GM19035 (cell line): ENCODE data around the gene SLC25A13.
A peak's percentile ranks its signal among the peaks of the same experiment; 100 is the strongest.

Source experiments
- ATAC-seq: cut with Tn5 transposase; IDR thresholded peaks from one replicate; pipeline ENCODE4 v1.9.1; 2021; ENCODE audit not compliant: unreplicated experiment

SLC25A13 gene

GRCh38 chr7:96211954-96212353 is 109.9 kb downstream of the SLC25A13 start:
- no peak for ATAC-seq

GRCh38 chr7:96205665-96206064 is 116.2 kb downstream of the SLC25A13 start:
- no peak for ATAC-seq

- ATAC-seq: no peak
Measured at GRCh38 chr7:96204601-96205000, 117.3 kb downstream of the SLC25A13 start.

GRCh38 chr7:96203786-96204185 is 118.1 kb downstream of the SLC25A13 start:
- no peak for ATAC-seq

GRCh38 chr7:96202102-96202501 is 119.8 kb downstream of the SLC25A13 start:
- no peak for ATAC-seq

GRCh38 chr7:96200740-96201139 is 121.2 kb downstream of the SLC25A13 start:
- no peak for ATAC-seq

GRCh38 chr7:96199421-96199820 is 122.5 kb downstream of the SLC25A13 start:
- ATAC-seq: no peak

GRCh38 chr7:96198047-96198636 is 123.8 kb downstream of the SLC25A13 start:
- no peak for ATAC-seq

GRCh38 chr7:96196676-96197075 is 125.2 kb downstream of the SLC25A13 start:
- ATAC-seq: no peak

GRCh38 chr7:96189129-96189820 is 132.6 kb downstream of the SLC25A13 start:
- ATAC-seq: no peak

- no peak for ATAC-seq
Measured at GRCh38 chr7:96188591-96188991, 133.3 kb downstream of the SLC25A13 start.

- ATAC-seq: no peak
Measured at GRCh38 chr7:96188174-96188581, 133.7 kb downstream of the SLC25A13 start.

GRCh38 chr7:96187735-96188134 is 134.2 kb downstream of the SLC25A13 start:
- no peak for ATAC-seq

GRCh38 chr7:96184783-96185182 is 137.1 kb downstream of the SLC25A13 start:
- ATAC-seq: no peak

- no peak for ATAC-seq
Measured at GRCh38 chr7:96183163-96183670, 138.7 kb downstream of the SLC25A13 start.

- ATAC-seq: peak; percentile 77
Measured at GRCh38 chr7:96182424-96183158, 139.3 kb downstream of the SLC25A13 start.

GRCh38 chr7:96181174-96181573 is 140.7 kb downstream of the SLC25A13 start:
- ATAC-seq: no peak

GRCh38 chr7:96179837-96180236 is 142.1 kb downstream of the SLC25A13 start:
- no peak for ATAC-seq

GRCh38 chr7:96179341-96179740 is 142.6 kb downstream of the SLC25A13 start:
- no peak for ATAC-seq

- no peak for ATAC-seq
Measured at GRCh38 chr7:96178581-96178980, 143.3 kb downstream of the SLC25A13 start.

- no peak for ATAC-seq
Measured at GRCh38 chr7:96177353-96177752, 144.5 kb downstream of the SLC25A13 start.

GRCh38 chr7:96174812-96175211 is 147.1 kb downstream of the SLC25A13 start:
- ATAC-seq: no peak
